Fibroblast of skin of abdomen (primary cell): ENCODE data around the gene MAP3K4.

Experiments
- DNase-seq: peaks from one replicate; pipeline ENCODE4 v3.0.0-alpha.2; 2013

Gene MAP3K4

GRCh38 chr6:161000632-161001031, 9.1 kb downstream of the MAP3K4 start:
- DNase-seq = no peak

GRCh38 chr6:161001421-161001820, 9.9 kb downstream of the MAP3K4 start:
- no peak for DNase-seq

- peak; percentile 18 for DNase-seq
Observed at GRCh38 chr6:161003336-161003735, 11.8 kb downstream of the MAP3K4 start.

GRCh38 chr6:161008245-161008644, 16.7 kb downstream of the MAP3K4 start:
- no peak for DNase-seq

- no peak for DNase-seq
Observed at GRCh38 chr6:161009991-161010390, 18.4 kb downstream of the MAP3K4 start.

- peak; percentile 33 for DNase-seq
Observed at GRCh38 chr6:161010418-161010817, 18.8 kb downstream of the MAP3K4 start.

GRCh38 chr6:161011492-161012480, 20.2 kb downstream of the MAP3K4 start:
- no peak for DNase-seq

- no peak for DNase-seq
Observed at GRCh38 chr6:161013695-161014094, 22.1 kb downstream of the MAP3K4 start.

- DNase-seq = no peak
Observed at GRCh38 chr6:161017766-161018564, 26.4 kb downstream of the MAP3K4 start.

- no peak for DNase-seq
Observed at GRCh38 chr6:161019324-161019839, 27.8 kb downstream of the MAP3K4 start.

- DNase-seq = no peak
Observed at GRCh38 chr6:161021543-161021942, 30.0 kb downstream of the MAP3K4 start.

GRCh38 chr6:161021998-161022743, 30.6 kb downstream of the MAP3K4 start:
- no peak for DNase-seq

- DNase-seq = peak; percentile 82
Observed at GRCh38 chr6:161023316-161023715, 31.7 kb downstream of the MAP3K4 start.

GRCh38 chr6:161024364-161024920, 32.9 kb downstream of the MAP3K4 start:
- no peak for DNase-seq

- DNase-seq = no peak
Observed at GRCh38 chr6:161027385-161027784, 35.8 kb downstream of the MAP3K4 start.

- peak; percentile 95 for DNase-seq
Observed at GRCh38 chr6:161029195-161029809, 37.7 kb downstream of the MAP3K4 start.

GRCh38 chr6:161031721-161032495, 40.3 kb downstream of the MAP3K4 start:
- peak; percentile 82 for DNase-seq

GRCh38 chr6:161033667-161034066, 42.1 kb downstream of the MAP3K4 start:
- peak; percentile 69 for DNase-seq

- DNase-seq = no peak
Observed at GRCh38 chr6:161035182-161035980, 43.8 kb downstream of the MAP3K4 start.

- no peak for DNase-seq
Observed at GRCh38 chr6:161035981-161036263, 44.4 kb downstream of the MAP3K4 start.
